K562 (cell line): ENCODE results near the gene PYGB.

Experiments
- C11orf30 ChIP-seq: fragments of 450-650 bp; IDR thresholded peaks from 2 replicates; pipeline ENCODE4 v1.6.1; 2016; ENCODE audit warnings: low read depth, mild to moderate bottlenecking
- CEBPG ChIP-seq, 3 experiments: fragments of 200-800 bp in 1 of 3; sonication (Bioruptor generic) in 1 of 3; sonication (generic) in 1 of 3; formaldehyde crosslinking in 1 of 3; IDR thresholded peaks in 2 of 3; conservative IDR thresholded peaks in 1 of 3; 2 replicates each; pipeline versions ENCODE4 v1.6.1 to v1.8.0; 2016 to 2022; ENCODE audit warnings: missing compliant biosample characterization in 2 of 3, missing genetic modification characterization in 2 of 3, mild to moderate bottlenecking in 1 of 3, missing genetic modification reagents in 1 of 3
- CHD2 ChIP-seq: IDR thresholded peaks from 2 replicates; pipeline ENCODE4 v1.6.1; 2011; ENCODE audit warnings: low read depth, low read length
- COPS2 ChIP-seq: fragments of 450-650 bp; conservative IDR thresholded peaks from 2 replicates; pipeline ENCODE4 v1.6.1; 2016; ENCODE audit warnings: mild to moderate bottlenecking, moderate library complexity
- CTCF ChIP-seq, 3 experiments: IDR thresholded peaks in 2 of 3; conservative IDR thresholded peaks in 1 of 3; 2 replicates each; pipeline ENCODE4 v1.5.1; 2011 to 2012; ENCODE audit warnings: low read length in 3 of 3, mild to moderate bottlenecking in 3 of 3, control low read depth in 2 of 3, improper control_type of control experiment in 1 of 3, inconsistent platforms in 1 of 3, low read depth in 1 of 3, mixed read lengths in 1 of 3, moderate library complexity in 1 of 3; ENCODE audit not compliant: insufficient read depth in 2 of 3
- E2F6 ChIP-seq, 2 experiments: IDR thresholded peaks; 2 replicates each; pipeline ENCODE4 v1.6.1; 2011; ENCODE audit warnings: borderline replicate concordance in 1 of 2, control low read depth in 1 of 2, low read depth in 1 of 2, low read length in 1 of 2, mild to moderate bottlenecking in 1 of 2, mixed read lengths in 1 of 2, moderate library complexity in 1 of 2; ENCODE audit not compliant: insufficient read depth in 1 of 2, insufficient read length in 1 of 2, poor library complexity in 1 of 2, severe bottlenecking in 1 of 2; ENCODE audit errors: extremely low read depth in 1 of 2
- EZH2 ChIP-seq: IDR thresholded peaks from 2 replicates; pipeline ENCODE4 v1.6.1; 2012; ENCODE audit warnings: low read depth, mild to moderate bottlenecking, inconsistent platforms, low read length, borderline replicate concordance
- KLF10 ChIP-seq: fragments of 250-450 bp; sonication (Bioruptor Pico); IDR thresholded peaks from 2 replicates; pipeline ENCODE4 v1.6.1; 2021; ENCODE audit warnings: matching md5 sums
- MTA3 ChIP-seq: fragments of 450-650 bp; formaldehyde crosslinking; IDR thresholded peaks from 2 replicates; pipeline ENCODE4 v1.6.1; 2017; ENCODE audit warnings: mild to moderate bottlenecking, borderline replicate concordance
- RBM15 ChIP-seq: fragments of 200-400 bp; formaldehyde crosslinking; IDR thresholded peaks from 2 replicates; pipeline ENCODE4 v1.6.1; 2018; ENCODE audit warnings: mild to moderate bottlenecking, low read length, moderate library complexity; ENCODE audit not compliant: insufficient read depth
- SOX6 ChIP-seq: fragments of 450-650 bp; IDR thresholded peaks from 2 replicates; pipeline ENCODE4 v1.6.1; 2014; ENCODE audit warnings: mild to moderate bottlenecking
- TCF7 ChIP-seq: sonication (generic); IDR thresholded peaks from 2 replicates; pipeline ENCODE4 v1.6.1; 2016; ENCODE audit warnings: antibody characterized with exemption, borderline replicate concordance

GRCh38 chr20:25321262-25321831 is 73.5 kb downstream of the PYGB start:
- no peak for TF ChIP-seq E2F6 (IDR thresholded peaks at IDR 0.05; ENCODE audit: borderline replicate concordance in 1 of 2, extremely low read depth in 1 of 2, insufficient read depth in 1 of 2, insufficient read length in 1 of 2, low read depth in 1 of 2, low read length in 1 of 2, poor library complexity in 1 of 2, severe bottlenecking in 1 of 2)
- TF ChIP-seq KLF10 (CRISPR knock-in tag), result no peak
- TF ChIP-seq CTCF (IDR thresholded peaks at IDR 0.05 in 2 of 3, conservative IDR thresholded peaks at IDR 0.05 in 1 of 3; ENCODE audit: insufficient read depth in 2 of 3, low read depth in 1 of 3, low read length in 3 of 3), result no peak
- TF ChIP-seq EZH2, result no peak
- no peak for TF ChIP-seq COPS2
- TF ChIP-seq CHD2, result no peak
- no peak for TF ChIP-seq SOX6
- no peak for TF ChIP-seq MTA3
- TF ChIP-seq C11orf30, result no peak
- no peak for TF ChIP-seq TCF7
- TF ChIP-seq CEBPG (CRISPR knock-in tag; IDR thresholded peaks at IDR 0.05), result no peak
- no peak for TF ChIP-seq CEBPG (tag; conservative IDR thresholded peaks at IDR 0.05 in 1 of 2, IDR thresholded peaks at IDR 0.05 in 1 of 2)
- no peak for TF ChIP-seq RBM15
